GM12872 (cell line): ENCODE results near the gene SEL1L.

Experiments used
- TF ChIP-seq, protein P1 (sequence below): IDR thresholded peaks from 3 replicates; pipeline ENCODE4 v1.5.1; 2011; ENCODE audit warnings: low read depth, mild to moderate bottlenecking, low read length, moderate library complexity; ENCODE audit not compliant: insufficient read depth

SEL1L gene

DNA sequence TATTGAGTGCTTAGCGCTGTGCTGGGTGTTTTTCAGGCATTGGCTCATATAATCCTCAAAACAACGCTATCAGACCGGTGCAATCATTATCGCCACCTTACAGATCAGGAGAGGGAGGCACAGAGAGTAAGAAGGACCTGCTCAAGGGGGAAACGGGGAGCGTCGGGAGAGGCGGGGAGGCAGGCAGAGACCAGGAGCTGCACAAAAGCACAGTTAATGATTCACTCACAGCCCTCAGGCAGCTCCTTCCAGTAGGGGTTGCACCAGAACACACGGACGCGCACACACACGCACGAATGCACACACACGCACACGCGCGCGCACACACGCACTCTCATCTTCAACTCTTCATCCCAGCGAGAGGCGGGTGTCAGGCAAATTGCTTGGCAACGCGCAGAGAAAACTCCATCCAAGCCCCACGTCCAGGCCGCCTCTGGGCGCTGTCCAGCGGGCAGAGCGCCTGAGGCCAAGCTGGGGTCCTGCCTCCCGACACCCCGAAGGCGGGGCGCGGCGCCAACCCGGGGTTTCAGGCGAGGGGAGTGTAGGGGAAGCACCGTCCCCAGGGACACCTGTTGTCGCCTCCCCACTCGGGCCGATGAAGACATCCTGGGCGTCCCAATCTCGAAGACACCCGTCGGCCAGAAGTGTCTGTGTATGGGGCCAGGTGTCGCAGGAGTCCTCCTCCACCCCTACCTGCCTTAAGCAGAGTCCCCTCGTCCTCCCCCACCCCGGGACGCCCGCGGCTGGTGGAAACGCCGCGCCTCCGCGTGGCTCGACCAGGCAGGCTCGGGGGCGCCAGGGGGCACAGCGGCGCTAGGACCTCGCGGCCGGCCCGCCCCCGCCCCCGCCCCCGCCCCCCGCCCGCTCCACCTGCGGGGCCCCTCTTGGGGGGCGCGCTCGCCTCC, 98.0 kb downstream of the SEL1L start:
- TF ChIP-seq, protein P1, sequence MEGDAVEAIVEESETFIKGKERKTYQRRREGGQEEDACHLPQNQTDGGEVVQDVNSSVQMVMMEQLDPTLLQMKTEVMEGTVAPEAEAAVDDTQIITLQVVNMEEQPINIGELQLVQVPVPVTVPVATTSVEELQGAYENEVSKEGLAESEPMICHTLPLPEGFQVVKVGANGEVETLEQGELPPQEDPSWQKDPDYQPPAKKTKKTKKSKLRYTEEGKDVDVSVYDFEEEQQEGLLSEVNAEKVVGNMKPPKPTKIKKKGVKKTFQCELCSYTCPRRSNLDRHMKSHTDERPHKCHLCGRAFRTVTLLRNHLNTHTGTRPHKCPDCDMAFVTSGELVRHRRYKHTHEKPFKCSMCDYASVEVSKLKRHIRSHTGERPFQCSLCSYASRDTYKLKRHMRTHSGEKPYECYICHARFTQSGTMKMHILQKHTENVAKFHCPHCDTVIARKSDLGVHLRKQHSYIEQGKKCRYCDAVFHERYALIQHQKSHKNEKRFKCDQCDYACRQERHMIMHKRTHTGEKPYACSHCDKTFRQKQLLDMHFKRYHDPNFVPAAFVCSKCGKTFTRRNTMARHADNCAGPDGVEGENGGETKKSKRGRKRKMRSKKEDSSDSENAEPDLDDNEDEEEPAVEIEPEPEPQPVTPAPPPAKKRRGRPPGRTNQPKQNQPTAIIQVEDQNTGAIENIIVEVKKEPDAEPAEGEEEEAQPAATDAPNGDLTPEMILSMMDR: no peak

DNA sequence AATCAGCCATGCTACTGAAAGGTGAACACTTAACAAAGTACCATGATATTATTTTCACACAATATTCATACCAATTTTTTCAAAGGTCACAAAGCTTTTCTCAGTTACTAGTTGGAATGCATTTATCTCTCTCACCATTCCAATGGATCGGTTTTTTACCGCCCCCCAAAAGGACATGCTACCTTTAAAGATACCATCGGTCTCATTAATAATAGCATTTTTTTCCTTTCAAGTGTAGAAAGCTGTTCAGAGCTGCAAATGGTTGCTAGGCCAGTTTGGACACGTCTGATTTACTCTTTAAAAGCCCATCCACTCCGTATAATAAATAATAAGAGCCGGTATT, 98.6 kb downstream of the SEL1L start:
- TF ChIP-seq, protein P1: no peak

DNA sequence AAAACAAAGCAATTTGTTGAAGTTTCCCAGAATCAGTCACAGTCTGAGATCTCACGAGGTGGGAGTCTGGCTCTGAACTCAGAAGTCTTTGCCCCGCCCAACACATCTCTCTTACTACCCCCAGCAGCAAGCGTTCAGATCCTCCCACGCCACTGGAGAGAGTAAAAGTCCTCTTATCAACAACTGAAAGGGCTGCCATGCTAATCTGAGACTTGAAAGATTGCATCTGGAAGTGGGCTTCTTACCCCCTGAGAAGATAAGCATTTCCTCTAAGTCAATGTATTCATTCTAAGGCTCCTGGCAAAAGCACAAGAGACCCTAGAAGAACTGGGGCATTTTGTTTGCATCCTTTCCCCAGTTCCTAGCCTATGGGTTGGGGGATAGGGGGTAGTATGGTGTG, 99.4 kb downstream of the SEL1L start:
- TF ChIP-seq, protein P1: no peak

DNA sequence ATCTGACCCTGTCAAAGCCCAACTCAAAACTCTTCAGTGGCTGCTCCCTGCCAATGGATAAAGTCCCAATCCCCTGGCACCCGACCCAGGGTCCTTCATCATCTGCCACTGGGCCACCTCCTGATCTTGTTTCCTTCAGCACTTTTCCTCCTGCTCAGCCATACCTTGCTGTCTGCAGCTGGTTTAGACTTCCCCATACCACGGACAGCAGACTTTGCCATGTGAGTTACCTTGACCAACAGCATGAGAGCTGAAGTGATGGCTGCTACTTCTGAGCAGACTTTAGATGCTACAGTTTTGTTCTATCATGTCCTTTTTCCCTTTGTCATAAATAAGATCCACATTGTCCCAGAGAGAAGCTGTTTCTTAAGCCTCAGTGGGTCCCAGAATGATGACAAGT, 100.3 kb downstream of the SEL1L start:
- TF ChIP-seq, protein P1: no peak

DNA sequence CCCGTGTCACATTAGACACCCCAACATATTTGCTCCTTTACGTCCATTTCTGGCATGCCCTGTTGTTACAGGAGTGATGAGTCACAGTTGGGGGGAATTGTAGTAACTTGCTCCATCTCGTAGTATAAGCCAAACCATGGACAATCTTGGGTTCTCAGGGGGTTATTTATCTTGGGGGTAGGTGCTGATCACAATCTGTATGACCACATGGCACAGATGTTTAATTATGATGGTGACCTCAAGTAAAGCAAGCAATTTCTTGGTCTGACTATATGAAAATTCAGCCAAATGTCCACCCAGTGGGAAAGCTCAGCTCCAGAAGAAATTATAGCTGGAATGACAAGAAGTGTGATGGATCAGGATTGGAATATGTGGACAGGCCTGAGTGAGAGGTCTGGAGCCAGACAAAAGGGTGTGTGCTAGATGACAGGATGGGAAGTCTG, 101.4 kb downstream of the SEL1L start:
- TF ChIP-seq, protein P1: no peak

DNA sequence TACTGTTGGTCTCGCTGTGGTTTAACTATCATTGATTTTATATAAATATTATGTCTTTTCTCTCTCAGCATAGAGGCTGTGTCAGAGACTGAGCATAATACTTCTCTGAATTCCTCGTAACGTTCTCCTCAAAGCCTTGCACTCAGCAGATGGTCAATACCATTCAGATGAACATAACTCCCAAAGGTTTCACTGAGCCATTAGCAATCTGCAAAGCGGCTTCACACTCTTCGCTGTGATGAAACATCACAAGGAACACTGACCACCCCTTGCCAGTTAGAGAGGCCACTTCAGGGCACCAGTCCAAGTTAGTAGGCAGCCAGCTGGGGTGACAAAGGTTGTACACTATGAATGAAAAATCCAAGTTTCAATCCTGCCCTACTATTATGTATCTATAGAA, 103.4 kb downstream of the SEL1L start:
- TF ChIP-seq, protein P1: no peak

DNA sequence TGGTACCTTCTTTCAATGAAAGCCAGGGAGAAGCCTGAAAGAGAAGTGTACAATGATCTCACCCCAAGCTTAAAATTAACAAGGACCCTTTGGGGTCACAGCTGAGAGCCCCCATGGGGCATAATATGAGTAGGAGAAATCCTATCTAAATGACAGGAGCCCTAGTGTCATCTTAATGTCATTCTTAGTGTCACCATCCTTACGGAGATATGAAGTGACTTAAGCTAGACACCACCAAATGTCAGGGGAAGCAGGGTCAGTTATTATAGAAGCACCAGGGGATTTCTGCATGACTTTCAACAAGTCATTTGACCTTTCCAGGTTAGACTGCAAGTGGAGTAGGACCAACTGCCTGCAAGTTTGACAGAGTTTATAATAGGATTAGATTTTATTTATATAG, 104.6 kb downstream of the SEL1L start:
- TF ChIP-seq, protein P1: no peak
